Embryonic facial prominence (tissue), 1 donor: ENCODE data around the gene SLC35G1.

ENCODE experiments used
- DNase-seq: peaks from one replicate; pipeline ENCODE4 v3.0.0-alpha.2; 2016; ENCODE audit errors: extremely low spot score

Gene SLC35G1

GRCh38 chr10:93951905-93952304 lies 58.1 kb downstream of the SLC35G1 start:
- DNase-seq: no peak
